GM18867 (cell line): Measurements from ENCODE around the gene LCAT.

Experiments
- ATAC-seq: cut with Tn5 transposase; IDR thresholded peaks from one replicate; pipeline ENCODE4 v1.9.1; 2021; ENCODE audit warnings: mild to moderate bottlenecking, moderate library complexity; ENCODE audit not compliant: unreplicated experiment

LCAT gene

GRCh38 chr16:67969254-67970039, 25.5 kb upstream of the LCAT start:
- ATAC-seq: no peak

- peak; percentile 72 for ATAC-seq
Observed at GRCh38 chr16:67968400-67969253, 24.7 kb upstream of the LCAT start, which contains the start of gene SLC12A4. TSS of gene SLC12A4 (minus strand) at chr16:67968637. CDS start at chr16:67968553, 84 bp downstream.

- ATAC-seq: peak; percentile 33
Observed at GRCh38 chr16:67967958-67968399, 24.1 kb upstream of the LCAT start.

GRCh38 chr16:67967183-67967957, 23.4 kb upstream of the LCAT start:
- no peak for ATAC-seq

- no peak for ATAC-seq
Observed at GRCh38 chr16:67966549-67967182, 22.7 kb upstream of the LCAT start.

GRCh38 chr16:67965668-67966548, 22.0 kb upstream of the LCAT start:
- ATAC-seq: no peak

GRCh38 chr16:67964477-67965131, 20.7 kb upstream of the LCAT start:
- ATAC-seq: no peak

- ATAC-seq: no peak
Observed at GRCh38 chr16:67963662-67964321, 19.9 kb upstream of the LCAT start.

GRCh38 chr16:67963292-67963661, 19.4 kb upstream of the LCAT start:
- ATAC-seq: no peak

- ATAC-seq: no peak
Observed at GRCh38 chr16:67962135-67962534, 18.2 kb upstream of the LCAT start.

GRCh38 chr16:67961551-67961957, 17.6 kb upstream of the LCAT start:
- ATAC-seq: no peak

- ATAC-seq: no peak
Observed at GRCh38 chr16:67959536-67960329, 15.8 kb upstream of the LCAT start.

- ATAC-seq: no peak
Observed at GRCh38 chr16:67957622-67958021, 13.7 kb upstream of the LCAT start.

GRCh38 chr16:67954421-67955196, 10.7 kb upstream of the LCAT start:
- no peak for ATAC-seq

- ATAC-seq: no peak
Observed at GRCh38 chr16:67953641-67954375, 9.9 kb upstream of the LCAT start.

GRCh38 chr16:67951485-67951884, 7.6 kb upstream of the LCAT start:
- ATAC-seq: no peak
